ENCODE data around the gene INPP5D. TPM values are rescaled to one million over a fixed set of nuclear protein-coding genes. Genes with fewer than 3 reads are reported as not detected.
A peak's percentile ranks its signal among the peaks of the same experiment; 100 is the strongest.

The INPP5D gene
- total and polyA plus RNA-seq, 12 donors, result 3.4 to 29.4 (median 14.3) TPM

GRCh38 chr2:233090879-233091278 is 30.7 kb downstream of the INPP5D start:
- H3K36me3 ChIP-seq (replicated peaks in 1 of 2), result no peaks in the 10 kb centered on the region
- H3K27me3 ChIP-seq, result no peaks in the 10 kb centered on the region
- TF ChIP-seq, protein P1, sequence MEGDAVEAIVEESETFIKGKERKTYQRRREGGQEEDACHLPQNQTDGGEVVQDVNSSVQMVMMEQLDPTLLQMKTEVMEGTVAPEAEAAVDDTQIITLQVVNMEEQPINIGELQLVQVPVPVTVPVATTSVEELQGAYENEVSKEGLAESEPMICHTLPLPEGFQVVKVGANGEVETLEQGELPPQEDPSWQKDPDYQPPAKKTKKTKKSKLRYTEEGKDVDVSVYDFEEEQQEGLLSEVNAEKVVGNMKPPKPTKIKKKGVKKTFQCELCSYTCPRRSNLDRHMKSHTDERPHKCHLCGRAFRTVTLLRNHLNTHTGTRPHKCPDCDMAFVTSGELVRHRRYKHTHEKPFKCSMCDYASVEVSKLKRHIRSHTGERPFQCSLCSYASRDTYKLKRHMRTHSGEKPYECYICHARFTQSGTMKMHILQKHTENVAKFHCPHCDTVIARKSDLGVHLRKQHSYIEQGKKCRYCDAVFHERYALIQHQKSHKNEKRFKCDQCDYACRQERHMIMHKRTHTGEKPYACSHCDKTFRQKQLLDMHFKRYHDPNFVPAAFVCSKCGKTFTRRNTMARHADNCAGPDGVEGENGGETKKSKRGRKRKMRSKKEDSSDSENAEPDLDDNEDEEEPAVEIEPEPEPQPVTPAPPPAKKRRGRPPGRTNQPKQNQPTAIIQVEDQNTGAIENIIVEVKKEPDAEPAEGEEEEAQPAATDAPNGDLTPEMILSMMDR (IDR thresholded peaks at IDR 0.05), result no peak
- no peak for TF ChIP-seq POLR2A (IDR thresholded peaks at IDR 0.05)
- 80 to 90% (median 87%) methylated on average over 6 of the region's 6 CpGs for WGBS, 4 donors
- H3K4me1 ChIP-seq (replicated peaks in 1 of 2), result peaks cover 13 to 15% of the 10 kb centered on the region in 2 donors
- no peak overlapping the region for H3K4me3 ChIP-seq
- no peak for DNase-seq
- H3K9me3 ChIP-seq (replicated peaks in 1 of 3), result no peaks in the 10 kb centered on the region
- intact Hi-C loops (cut with DNase I), result no loop called here
- no peak overlapping the region for H3K27ac ChIP-seq

DNA sequence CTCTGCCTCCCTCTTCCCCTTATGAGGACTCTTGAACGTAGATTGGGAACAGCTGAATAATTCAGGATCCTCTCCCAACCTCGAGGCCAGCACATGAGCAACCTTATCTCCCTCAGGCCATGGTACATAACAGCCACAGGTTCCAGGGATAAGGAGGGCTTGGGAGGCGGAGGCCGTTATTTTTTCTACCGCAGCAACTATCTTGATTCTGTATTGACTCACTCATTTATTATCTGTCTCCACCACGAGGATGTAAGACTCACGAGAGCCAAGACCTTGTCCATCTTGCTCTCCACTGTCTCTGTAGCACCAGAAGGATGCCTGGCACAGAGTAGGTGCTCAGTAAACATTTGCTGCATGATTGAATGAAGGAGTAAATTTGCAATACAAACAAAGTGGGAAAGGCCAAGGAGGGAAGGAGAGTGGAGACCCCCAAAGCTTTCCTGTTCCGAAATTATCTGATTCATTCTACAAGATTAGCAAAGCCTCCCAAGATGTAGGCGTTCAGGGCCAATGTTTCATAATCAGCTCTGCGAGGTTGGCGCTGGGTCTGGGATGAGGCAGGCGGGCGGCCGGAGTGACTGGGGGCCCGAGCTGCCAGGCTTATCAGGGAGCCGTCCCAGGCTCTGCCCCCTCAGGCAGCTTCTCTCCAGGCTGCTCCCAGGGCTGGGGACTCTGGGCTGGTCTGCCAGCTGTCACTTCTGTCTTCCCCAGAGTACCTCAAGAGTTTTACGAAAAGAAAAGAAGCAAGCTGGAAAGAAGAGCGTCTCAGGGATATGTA is 31.6 kb downstream of the INPP5D start:
- Histone ChIP-seq H3K27ac (no peak overlapping the region), H3K9me3 (replicated peaks in 1 of 3) (no peaks in the 10 kb centered on the region), H3K4me1 (replicated peaks in 1 of 2) (peaks cover 7 to 9% of the 10 kb centered on the region in 2 donors), H3K27me3 (no peaks in the 10 kb centered on the region), H3K36me3 (replicated peaks in 1 of 2) (no peaks in the 10 kb centered on the region), H3K4me3 (no peak overlapping the region)
- 71 to 87% (median 80%) methylated on average over 17 to 18 of the region's 18 CpGs for WGBS, 4 donors
- DNase-seq, result peak in 1 of 7 donors; percentile 6
- intact Hi-C loops (cut with DNase I), result no loop called here
- TF ChIP-seq, protein P1 (IDR thresholded peaks at IDR 0.05), result no peak
- TF ChIP-seq POLR2A (IDR thresholded peaks at IDR 0.05), result no peak

- DNase-seq, result peak in 1 of 7 donors; percentile 2
- Histone ChIP-seq H3K9me3 (replicated peaks in 1 of 3) (no peaks in the 10 kb centered on the region), H3K4me3 (no peak overlapping the region), H3K4me1 (replicated peaks in 1 of 2) (peaks cover 0 to under 1% of the 10 kb centered on the region in 2 donors), H3K27ac (peak overlapping the region in 3 of 5 donors; percentile 4 to 80 (median 47)), H3K36me3 (replicated peaks in 1 of 2) (no peaks in the 10 kb centered on the region), H3K27me3 (no peaks in the 10 kb centered on the region)
- WGBS, 4 donors, result 66 to 70% (median 68%) methylated on average over 9 of the region's 9 CpGs
- TF ChIP-seq, protein P1 (IDR thresholded peaks at IDR 0.05), result no peak
- no peak for TF ChIP-seq POLR2A (IDR thresholded peaks at IDR 0.05)
- intact Hi-C loops (cut with DNase I), result no loop called here
These were observed 32.5 kb downstream of the INPP5D start for GRCh38 chr2:233092432-233093165.

DNA sequence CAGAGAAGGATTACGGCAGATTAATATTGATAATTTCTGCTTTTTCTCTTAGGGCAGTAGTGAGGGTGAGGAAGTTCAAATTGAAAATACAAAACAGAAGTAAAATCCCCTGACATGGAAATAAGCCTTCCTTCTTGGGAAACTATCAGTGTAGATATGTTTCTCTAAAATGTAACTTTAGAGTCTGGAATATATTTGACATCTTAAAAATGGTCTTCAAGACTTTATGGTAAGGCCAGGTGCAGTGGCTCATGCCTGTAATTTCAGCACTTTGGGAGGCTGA is 33.0 kb downstream of the INPP5D start:
- H3K9me3 ChIP-seq (replicated peaks in 1 of 3), result no peaks in the 10 kb centered on the region
- no peaks in the 10 kb centered on the region for H3K4me1 ChIP-seq (replicated peaks in 1 of 2)
- TF ChIP-seq POLR2A (IDR thresholded peaks at IDR 0.05), result no peak
- TF ChIP-seq, protein P1 (IDR thresholded peaks at IDR 0.05), result no peak
- no peak for DNase-seq
- no peaks in the 10 kb centered on the region for H3K36me3 ChIP-seq (replicated peaks in 1 of 2)
- H3K27ac ChIP-seq, result peak overlapping the region in 2 of 5 donors; percentile 4 to 80
- H3K4me3 ChIP-seq, result no peak overlapping the region
- intact Hi-C loops (cut with DNase I), result no loop called here
- no peaks in the 10 kb centered on the region for H3K27me3 ChIP-seq
- WGBS, 4 donors, result 70 to 86% (median 71%) methylated on average over 1 of the region's 1 CpG
